HTR-8/SVneo (cell line): ENCODE measurements around the gene ST8SIA6.

Experiments used
- DNase-seq: peaks from one replicate; pipeline ENCODE4 v3.0.0; 2011; ENCODE audit warnings: low spot score, mixed read lengths; ENCODE audit not compliant: insufficient read length
- FAIRE-seq: peaks from 2 replicates; lab custom pipeline; 2011; peaks lifted over from hg19 to GRCh38; lab: Jason Lieb, UNC

The ST8SIA6 gene

GRCh38 chr10:17428351-17429097 lies 25.9 kb downstream of the ST8SIA6 start:
- DNase-seq = no peak
- no peak for FAIRE-seq

- DNase-seq (no peak), FAIRE-seq (no peak)
Observed at GRCh38 chr10:17427666-17428350, 26.6 kb downstream of the ST8SIA6 start.

GRCh38 chr10:17427201-17427600 lies 27.2 kb downstream of the ST8SIA6 start:
- FAIRE-seq = no peak

GRCh38 chr10:17426263-17426750 lies 28.1 kb downstream of the ST8SIA6 start:
- FAIRE-seq (no peak), DNase-seq (no peak)

More at GRCh38 chr10:17427201-17427600, 27.2 kb downstream of the ST8SIA6 start:
- DNase-seq = no peak

- FAIRE-seq (no peak), DNase-seq (no peak)
Observed at GRCh38 chr10:17425584-17426262, 28.7 kb downstream of the ST8SIA6 start.

GRCh38 chr10:17423632-17424186 lies 30.7 kb downstream of the ST8SIA6 start:
- DNase-seq (no peak), FAIRE-seq (no peak)

GRCh38 chr10:17422931-17423330 lies 31.5 kb downstream of the ST8SIA6 start:
- no peak for DNase-seq
- no peak for FAIRE-seq

- FAIRE-seq = no peak
Observed at GRCh38 chr10:17418249-17418648, 36.1 kb downstream of the ST8SIA6 start.

GRCh38 chr10:17416442-17417211 lies 37.8 kb downstream of the ST8SIA6 start:
- no peak for FAIRE-seq
- DNase-seq = no peak

More at GRCh38 chr10:17418249-17418648, 36.1 kb downstream of the ST8SIA6 start:
- DNase-seq = no peak

GRCh38 chr10:17415046-17415658 lies 39.2 kb downstream of the ST8SIA6 start:
- FAIRE-seq (no peak), DNase-seq (no peak)

- DNase-seq (no peak), FAIRE-seq (no peak)
Observed at GRCh38 chr10:17414484-17414883, 39.9 kb downstream of the ST8SIA6 start.

- DNase-seq (no peak), FAIRE-seq (no peak)
Observed at GRCh38 chr10:17413876-17414275, 40.5 kb downstream of the ST8SIA6 start.

GRCh38 chr10:17412323-17412722 lies 42.1 kb downstream of the ST8SIA6 start:
- FAIRE-seq (no peak), DNase-seq (no peak)

GRCh38 chr10:17410907-17411306 lies 43.5 kb downstream of the ST8SIA6 start:
- DNase-seq = no peak
- FAIRE-seq = no peak

GRCh38 chr10:17409170-17409733 lies 45.1 kb downstream of the ST8SIA6 start:
- FAIRE-seq (no peak), DNase-seq (no peak)

GRCh38 chr10:17407047-17407446 lies 47.3 kb downstream of the ST8SIA6 start:
- DNase-seq = no peak
- no peak for FAIRE-seq

GRCh38 chr10:17406036-17406834 lies 48.2 kb downstream of the ST8SIA6 start:
- FAIRE-seq = no peak
- no peak for DNase-seq

- DNase-seq (no peak), FAIRE-seq (no peak)
Observed at GRCh38 chr10:17403161-17403560, 51.2 kb downstream of the ST8SIA6 start.
